CD4-positive, alpha-beta T cell (primary cell): ENCODE measurements around the gene ARL8B. TPM values are rescaled to one million over a fixed set of nuclear protein-coding genes. Genes with fewer than 3 reads are reported as not detected.
A peak's percentile ranks its signal among the peaks of the same experiment; 100 is the strongest.

ENCODE experiments used
- ATAC-seq: fragments of 200-7000 bp; cut with Tn5 transposase; one replicate; pipeline ENCODE4 v1.10.0; 2022; ENCODE audit warnings: mild to moderate bottlenecking; ENCODE audit not compliant: poor library complexity
- CTCF ChIA-PET: fragments of 350-600 bp; sonication (Branson Sonifier 250); formaldehyde crosslinking; loops from one replicate; lab custom pipeline; 2021; ENCODE audit warnings: antibody characterized with exemption, inconsistent platforms; lab: Charles Lee
- POLR2A ChIA-PET: fragments of 350-600 bp; sonication (Branson Sonifier 250); formaldehyde crosslinking; loops from one replicate; lab custom pipeline; 2021; ENCODE audit warnings: antibody characterized with exemption, inconsistent platforms; lab: Charles Lee
- DNase-seq, 14 experiments: peaks; one replicate each; pipeline ENCODE4 v3.0.0-alpha.2; 2013 to 2020; ENCODE audit warnings: mixed read lengths in 2 of 14
- H3K27ac ChIP-seq, 2 donors: one replicate each; pipeline versions ENCODE4 v1.5.1 to v1.7.0; 2013; ENCODE audit warnings: low read length in 2 of 2, low read depth in 1 of 2, mild to moderate bottlenecking in 1 of 2
- H3K27me3 ChIP-seq, 2 experiments: 1 replicate in 1 of 2; 2 replicates in 1 of 2; pipeline versions ENCODE4 v1.6.1 to v1.7.0; 2013; ENCODE audit warnings: low read length in 2 of 2, control low read depth in 1 of 2, mild to moderate bottlenecking in 1 of 2, moderate library complexity in 1 of 2; ENCODE audit not compliant: insufficient read depth in 2 of 2, control insufficient read depth in 1 of 2
- H3K36me3 ChIP-seq: one replicate; pipeline ENCODE4 v1.6.1; 2013; ENCODE audit warnings: low read length, control low read depth; ENCODE audit not compliant: insufficient read depth
- H3K4me1 ChIP-seq: one replicate; pipeline ENCODE4 v1.6.1; 2013; ENCODE audit warnings: low read length, control low read depth; ENCODE audit not compliant: insufficient read depth
- H3K4me3 ChIP-seq: one replicate; pipeline ENCODE4 v1.5.1; 2013; ENCODE audit warnings: mild to moderate bottlenecking, low read length, moderate library complexity
- H3K9me3 ChIP-seq, 2 experiments: 1 replicate in 1 of 2; 2 replicates in 1 of 2; pipeline versions ENCODE4 v1.6.1 to v1.7.0; 2013; ENCODE audit warnings: low read length in 2 of 2, mild to moderate bottlenecking in 2 of 2, control low read depth in 1 of 2, moderate library complexity in 1 of 2; ENCODE audit not compliant: control insufficient read depth in 1 of 2, insufficient read depth in 1 of 2
- H3K27ac Mint-ChIP-seq: one replicate; pipeline ENCODE4 v1.8.0; 2020; ENCODE audit warnings: mixed read lengths
- H3K27me3 Mint-ChIP-seq: one replicate; pipeline ENCODE4 v1.8.0; 2021; ENCODE audit warnings: mixed read lengths
- H3K36me3 Mint-ChIP-seq: one replicate; pipeline ENCODE4 v1.8.0; 2021; ENCODE audit warnings: low read depth, mixed read lengths
- H3K4me1 Mint-ChIP-seq: one replicate; pipeline ENCODE4 v1.8.0; 2021; ENCODE audit warnings: low read depth, mixed read lengths
- H3K4me3 Mint-ChIP-seq: one replicate; pipeline ENCODE4 v1.8.0; 2020; ENCODE audit warnings: mild to moderate bottlenecking, mixed read lengths
- H3K9me3 Mint-ChIP-seq: one replicate; pipeline ENCODE4 v1.8.0; 2020; ENCODE audit warnings: mixed read lengths
- CTCF ChIP-seq: fragments of 200-600 bp; IDR thresholded peaks from one replicate; pipeline ENCODE4 v1.8.0; 2022; ENCODE audit warnings: antibody characterized with exemption, mild to moderate bottlenecking
- intact Hi-C, 2 experiments: fragments of 100-400 bp; cut with DNase I in 1 of 2; cut with micrococcal nuclease in 1 of 2; formaldehyde crosslinking; loops; one replicate each; pipeline versions ENCODE4 v1.15.1 to v1.9.0; 2023 to 2025; cut with DNase I, micrococcal nuclease
- total RNA-seq, 174 experiments: library from RNA in 2 of 174; stranded (reverse) in 2 of 174; gene quantifications; one replicate each; pipeline ENCODE4 v1.2.3 and lab custom pipeline; 2021 to 2026

Gene ARL8B
- total RNA-seq, 2 experiments from 2014 or later, result 48.5 to 49.7 TPM

GRCh38 chr3:5184499-5184898 is 62.4 kb downstream of the ARL8B start:
- TF ChIP-seq CTCF, result no peak
- Mint-ChIP-seq H3K27ac (peak overlapping the region; percentile 98), H3K27me3 (no peaks in the 10 kb centered on the region), H3K4me1 (peaks cover 40% of the 10 kb centered on the region), H3K36me3 (peaks cover 40% of the 10 kb centered on the region), H3K9me3 (no peaks in the 10 kb centered on the region), H3K4me3 (no peak overlapping the region)
- ChIA-PET CTCF (interaction anchor here (1.0 kb wide), 1 partner anchor 19 kb away, joined by 4 read pairs; no protein-coding TSS in a partner anchor), POLR2A (interaction anchor here (0.7 to 6.0 kb wide), 2 partner anchors 13 to 208 kb away, joined by 4 to 185 read pairs; no protein-coding TSS in a partner anchor)
- intact Hi-C loops, result loop anchor here in 1 of 2 experiments (2.0 kb wide), 1 partner anchor 62 kb away; the partner anchor contains the start of gene ARL8B
- Histone ChIP-seq H3K36me3 (peaks cover 8% of the 10 kb centered on the region), H3K9me3 (no peaks in the 10 kb centered on the region), H3K27me3 (no peaks in the 10 kb centered on the region), H3K4me3 (no peak overlapping the region), H3K4me1 (peaks cover 10% of the 10 kb centered on the region), H3K27ac (no peak overlapping the region)
- ATAC-seq (no peak), DNase-seq (no peak)

GRCh38 chr3:5185093-5185673 is 63.1 kb downstream of the ARL8B start:
- intact Hi-C loops, result loop anchor here (2.0 to 5.0 kb wide), 4 partner anchors 48 to 883 kb away; partner anchors contain the start of genes ARL8B (in 1 of the 2), ITPR1 (in 1 of the 2) and SETMAR (in 1 of the 2)
- H3K4me3 Mint-ChIP-seq, result peak overlapping the region; percentile 61
- no peak for DNase-seq

More at GRCh38 chr3:5185093-5185673, 63.1 kb downstream of the ARL8B start:
- no peak overlapping the region for H3K4me3 ChIP-seq
- peaks cover 2% of the 10 kb centered on the region for H3K36me3 ChIP-seq
- POLR2A ChIA-PET, result interaction anchor here (6.0 kb wide), 1 partner anchor 12 kb away, joined by 185 read pairs; no protein-coding TSS in a partner anchor
- peaks cover 10% of the 10 kb centered on the region for H3K4me1 ChIP-seq
- ATAC-seq, result no peak
- no peak overlapping the region for H3K27ac ChIP-seq
- no peaks in the 10 kb centered on the region for H3K9me3 ChIP-seq
- H3K27me3 ChIP-seq, result no peaks in the 10 kb centered on the region
- Mint-ChIP-seq H3K4me1 (peaks cover 42% of the 10 kb centered on the region), H3K27me3 (no peaks in the 10 kb centered on the region), H3K9me3 (no peaks in the 10 kb centered on the region), H3K36me3 (peaks cover 41% of the 10 kb centered on the region), H3K27ac (peak overlapping the region; percentile 98)
- no peak for TF ChIP-seq CTCF
- CTCF ChIA-PET, result interaction anchor here (1.2 kb wide), 1 partner anchor 60 kb away, joined by 4 read pairs; no protein-coding TSS in a partner anchor
